ENCODE measurements around the gene ZFR. TPM values are rescaled to one million over a fixed set of nuclear protein-coding genes. Genes with fewer than 3 reads are reported as not detected.

Gene ZFR
- total RNA-seq (2021; ENCODE audit: unreplicated experiment) (72.7 TPM), Bru-seq, nascent RNA (percentile 96 among the genes with signal in this experiment), BruChase-seq, experiment 1, labeled RNA remaining after a 2-hour chase (percentile 92 among the genes with signal in this experiment), BruChase-seq, experiment 2, labeled RNA remaining after a 6-hour chase (percentile 94 among the genes with signal in this experiment)
- 41.3 TPM for polyA plus RNA-seq (2012; ENCODE audit: insufficient read length)
- long read RNA-seq, full-length matches to known transcripts = 177 of 266 reads
- long read RNA-seq, partial matches to known transcripts = 70 of 266 reads
- long read RNA-seq, other reads (novel, unspliced or antisense) = 19 of 266 reads

DNA sequence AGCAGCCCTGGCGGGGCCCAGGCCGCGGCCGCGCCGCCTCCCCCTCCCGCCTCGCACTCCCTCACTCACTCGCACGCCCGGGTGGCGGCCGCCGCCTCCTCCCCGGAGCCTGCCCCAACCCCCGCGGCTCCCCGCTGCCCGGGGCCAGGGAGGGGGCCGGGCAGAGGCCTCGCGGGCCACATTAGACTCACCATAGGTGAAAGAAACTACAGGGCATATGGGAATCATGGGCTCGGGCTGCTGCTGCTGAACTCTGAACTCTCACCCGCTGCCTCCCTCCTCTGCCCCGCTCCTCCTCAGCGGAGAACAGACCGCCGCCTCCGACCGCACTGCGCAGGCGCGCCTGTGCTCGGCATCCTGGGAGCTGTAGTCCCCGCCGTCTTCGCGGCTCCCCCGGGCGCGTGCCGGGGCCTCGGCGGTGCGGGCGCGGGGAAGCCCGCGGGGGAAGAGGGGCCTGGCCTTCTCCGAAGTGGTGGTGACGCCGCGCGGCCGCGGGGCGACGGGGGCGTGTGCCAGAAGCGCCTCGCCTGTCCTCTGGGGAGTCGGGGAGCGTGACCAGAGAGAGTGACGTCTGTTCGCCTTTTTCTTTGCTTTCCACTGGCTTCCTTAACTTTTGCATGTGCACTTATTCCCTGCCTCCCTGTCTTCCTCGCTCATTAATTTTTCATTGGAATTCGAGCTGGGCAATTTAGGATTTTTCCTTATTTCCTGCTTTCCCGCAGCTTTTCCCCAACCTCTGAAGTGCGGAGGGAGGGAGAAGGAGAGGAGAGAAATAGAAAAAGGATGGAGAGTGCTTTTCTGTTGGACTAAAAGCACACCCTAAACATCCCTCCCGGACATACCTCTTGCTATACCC lies at the start of gene ZFR:
ZFR (minus strand) TSS at position 310 of the 856 bp plus-strand sequence; CDS start at position 228, 82 bp downstream.
- Histone ChIP-seq H3K4me1 (ENCODE audit: control insufficient read depth, insufficient read depth, low read length) (peaks cover 16% of the 10 kb centered on the region), H3K9me3 (ENCODE audit: control insufficient read depth, insufficient read depth, low read depth, low read length) (no peaks in the 10 kb centered on the region), H3K36me3 (ENCODE audit: control insufficient read depth, insufficient read depth, low read length) (no peaks in the 10 kb centered on the region), H3K4me3 (ENCODE audit: low read depth in 2 of 2, low read length in 2 of 2) (peak within 1 kb of the TSS; percentile 75 to 89), H3K27ac (ENCODE audit: low read length) (peak within 1 kb of the TSS; percentile 86), H3K27me3 (ENCODE audit: control insufficient read depth, insufficient read depth, low read length) (no peaks in the 10 kb centered on the region)
- TF ChIP-seq POLR2AphosphoS5 (IDR thresholded peaks at IDR 0.05; ENCODE audit: low read depth, low read length) (peak; percentile 71), TCF7L2 (IDR thresholded peaks at IDR 0.05; ENCODE audit: low read depth, low read length) (no peak), SIN3A (IDR thresholded peaks at IDR 0.05; ENCODE audit: borderline replicate concordance, insufficient read depth, low read depth, low read length) (0 out of 2 replicates have a peak, but pooled peaks have one; percentile 8)
- TF ChIP-seq, protein P1, sequence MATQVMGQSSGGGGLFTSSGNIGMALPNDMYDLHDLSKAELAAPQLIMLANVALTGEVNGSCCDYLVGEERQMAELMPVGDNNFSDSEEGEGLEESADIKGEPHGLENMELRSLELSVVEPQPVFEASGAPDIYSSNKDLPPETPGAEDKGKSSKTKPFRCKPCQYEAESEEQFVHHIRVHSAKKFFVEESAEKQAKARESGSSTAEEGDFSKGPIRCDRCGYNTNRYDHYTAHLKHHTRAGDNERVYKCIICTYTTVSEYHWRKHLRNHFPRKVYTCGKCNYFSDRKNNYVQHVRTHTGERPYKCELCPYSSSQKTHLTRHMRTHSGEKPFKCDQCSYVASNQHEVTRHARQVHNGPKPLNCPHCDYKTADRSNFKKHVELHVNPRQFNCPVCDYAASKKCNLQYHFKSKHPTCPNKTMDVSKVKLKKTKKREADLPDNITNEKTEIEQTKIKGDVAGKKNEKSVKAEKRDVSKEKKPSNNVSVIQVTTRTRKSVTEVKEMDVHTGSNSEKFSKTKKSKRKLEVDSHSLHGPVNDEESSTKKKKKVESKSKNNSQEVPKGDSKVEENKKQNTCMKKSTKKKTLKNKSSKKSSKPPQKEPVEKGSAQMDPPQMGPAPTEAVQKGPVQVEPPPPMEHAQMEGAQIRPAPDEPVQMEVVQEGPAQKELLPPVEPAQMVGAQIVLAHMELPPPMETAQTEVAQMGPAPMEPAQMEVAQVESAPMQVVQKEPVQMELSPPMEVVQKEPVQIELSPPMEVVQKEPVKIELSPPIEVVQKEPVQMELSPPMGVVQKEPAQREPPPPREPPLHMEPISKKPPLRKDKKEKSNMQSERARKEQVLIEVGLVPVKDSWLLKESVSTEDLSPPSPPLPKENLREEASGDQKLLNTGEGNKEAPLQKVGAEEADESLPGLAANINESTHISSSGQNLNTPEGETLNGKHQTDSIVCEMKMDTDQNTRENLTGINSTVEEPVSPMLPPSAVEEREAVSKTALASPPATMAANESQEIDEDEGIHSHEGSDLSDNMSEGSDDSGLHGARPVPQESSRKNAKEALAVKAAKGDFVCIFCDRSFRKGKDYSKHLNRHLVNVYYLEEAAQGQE (IDR thresholded peaks at IDR 0.05; ENCODE audit: insufficient read depth in 1 of 2, low read depth in 2 of 2, low read length in 1 of 2) = no peak
- CTCF ChIA-PET = no interaction called here
- DNase-seq (ENCODE audit: low read depth, low spot score) = peak; percentile 71
- BruUV-seq (replicated peaks) = no TSS peak
- ATAC-seq = peak; percentile 95
- intact Hi-C loops (cut with micrococcal nuclease; ENCODE audit: unreplicated experiment) = no loop called here
- POLR2A ChIA-PET = no interaction called here
- in situ Hi-C loops (cut with HindIII; ENCODE audit: low pct_unique_long_range_greater_than_20kb, low sequenced_read_pairs) = no loop called here

DNA sequence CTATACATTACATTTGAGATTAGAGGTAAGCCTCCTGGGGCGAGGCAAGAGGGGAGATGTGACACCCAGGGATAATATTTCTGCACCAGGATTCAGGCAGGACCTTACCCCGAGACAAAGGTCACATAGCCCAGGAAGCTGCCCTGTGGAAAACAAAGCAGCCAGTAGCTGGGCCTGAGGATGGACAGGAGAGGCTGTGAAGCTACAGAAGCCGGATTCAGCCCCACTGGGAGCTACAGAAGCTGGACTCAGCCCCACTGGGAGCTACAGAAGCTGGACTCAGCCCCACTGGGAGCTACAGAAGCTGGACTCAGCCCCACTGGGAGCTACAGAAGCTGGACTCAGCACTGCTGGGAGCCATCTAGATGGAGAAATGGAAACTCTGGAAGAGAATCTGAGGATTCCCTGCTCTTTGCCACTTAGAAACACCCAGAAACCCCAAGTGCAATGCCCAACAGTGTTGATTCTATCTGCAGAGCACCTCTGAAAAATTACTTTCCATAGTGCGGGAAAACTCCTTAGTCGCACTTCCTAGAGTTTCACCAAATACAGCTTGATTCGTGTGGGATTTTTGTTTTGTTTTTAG lies 46.5 kb upstream of the ZFR start:
- BruUV-seq (replicated peaks) = no TSS peak
- no peaks in the 10 kb centered on the region; the same call in 1 of the 2 replicates for H3K4me1 ChIP-seq (ENCODE audit: control insufficient read depth, insufficient read depth, low read length)
- in situ Hi-C loops (cut with HindIII; ENCODE audit: low pct_unique_long_range_greater_than_20kb, low sequenced_read_pairs) (no loop called here), intact Hi-C loops (cut with micrococcal nuclease; ENCODE audit: unreplicated experiment) (no loop called here)
- H3K27me3 ChIP-seq (ENCODE audit: control insufficient read depth, insufficient read depth, low read length) = no peaks in the 10 kb centered on the region
- CTCF ChIA-PET = interaction anchor here (0.6 to 3.3 kb wide), 2 partner anchors 99 to 909 kb away, joined by 3 to 41 read pairs; no protein-coding TSS in a partner anchor
- no peak overlapping the region for H3K27ac ChIP-seq (ENCODE audit: low read length)
- TF ChIP-seq, protein P1 (IDR thresholded peaks at IDR 0.05; ENCODE audit: insufficient read depth in 1 of 2, low read depth in 2 of 2, low read length in 1 of 2) = no peak
- TF ChIP-seq TCF7L2 (IDR thresholded peaks at IDR 0.05; ENCODE audit: low read depth, low read length) = no peak
- TF ChIP-seq, protein P2, sequence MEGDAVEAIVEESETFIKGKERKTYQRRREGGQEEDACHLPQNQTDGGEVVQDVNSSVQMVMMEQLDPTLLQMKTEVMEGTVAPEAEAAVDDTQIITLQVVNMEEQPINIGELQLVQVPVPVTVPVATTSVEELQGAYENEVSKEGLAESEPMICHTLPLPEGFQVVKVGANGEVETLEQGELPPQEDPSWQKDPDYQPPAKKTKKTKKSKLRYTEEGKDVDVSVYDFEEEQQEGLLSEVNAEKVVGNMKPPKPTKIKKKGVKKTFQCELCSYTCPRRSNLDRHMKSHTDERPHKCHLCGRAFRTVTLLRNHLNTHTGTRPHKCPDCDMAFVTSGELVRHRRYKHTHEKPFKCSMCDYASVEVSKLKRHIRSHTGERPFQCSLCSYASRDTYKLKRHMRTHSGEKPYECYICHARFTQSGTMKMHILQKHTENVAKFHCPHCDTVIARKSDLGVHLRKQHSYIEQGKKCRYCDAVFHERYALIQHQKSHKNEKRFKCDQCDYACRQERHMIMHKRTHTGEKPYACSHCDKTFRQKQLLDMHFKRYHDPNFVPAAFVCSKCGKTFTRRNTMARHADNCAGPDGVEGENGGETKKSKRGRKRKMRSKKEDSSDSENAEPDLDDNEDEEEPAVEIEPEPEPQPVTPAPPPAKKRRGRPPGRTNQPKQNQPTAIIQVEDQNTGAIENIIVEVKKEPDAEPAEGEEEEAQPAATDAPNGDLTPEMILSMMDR (IDR thresholded peaks at IDR 0.05) = no peak
- TF ChIP-seq POLR2AphosphoS5 (IDR thresholded peaks at IDR 0.05; ENCODE audit: low read depth, low read length) = no peak
- TF ChIP-seq SIN3A (IDR thresholded peaks at IDR 0.05; ENCODE audit: borderline replicate concordance, insufficient read depth, low read depth, low read length) = no peak
- no peak for ATAC-seq
- no peaks in the 10 kb centered on the region for H3K36me3 ChIP-seq (ENCODE audit: control insufficient read depth, insufficient read depth, low read length)
- no peak for DNase-seq (ENCODE audit: low read depth, low spot score)
- POLR2A ChIA-PET = no interaction called here
- no peaks in the 10 kb centered on the region for H3K9me3 ChIP-seq (ENCODE audit: control insufficient read depth, insufficient read depth, low read depth, low read length)
- no peak overlapping the region for H3K4me3 ChIP-seq (ENCODE audit: low read depth in 2 of 2, low read length in 2 of 2)

Data from Panc1 (cell line).